HG02763 (cell line): ENCODE measurements around the gene ATRNL1.
"Not testable (repeated sequence)": the region's sequence is repeated elsewhere in the genome, so short reads cannot be mapped to it uniquely, and the experiment has no call there.

Experiments used
- ATAC-seq: cut with Tn5 transposase; IDR thresholded peaks from one replicate; pipeline ENCODE4 v1.9.1; 2021; ENCODE audit warnings: mild to moderate bottlenecking, moderate library complexity; ENCODE audit not compliant: unreplicated experiment

The ATRNL1 gene

GRCh38 chr10:115727129-115727528 is 634.0 kb downstream of the ATRNL1 start:
- no peak for ATAC-seq

GRCh38 chr10:115744089-115744488 is 650.9 kb downstream of the ATRNL1 start:
- no peak for ATAC-seq

GRCh38 chr10:115745943-115746342 is 652.8 kb downstream of the ATRNL1 start:
- ATAC-seq: no peak

GRCh38 chr10:115747811-115748210 is 654.6 kb downstream of the ATRNL1 start:
- ATAC-seq: no peak

- not testable (repeated sequence) for ATAC-seq
Measured at GRCh38 chr10:115758488-115758887, 665.3 kb downstream of the ATRNL1 start.

GRCh38 chr10:115760131-115760530 is 667.0 kb downstream of the ATRNL1 start:
- no peak for ATAC-seq

- no peak for ATAC-seq
Measured at GRCh38 chr10:115761166-115761565, 668.0 kb downstream of the ATRNL1 start.

GRCh38 chr10:115762029-115762428 is 668.9 kb downstream of the ATRNL1 start:
- no peak for ATAC-seq

- no peak for ATAC-seq
Measured at GRCh38 chr10:115771755-115772154, 678.6 kb downstream of the ATRNL1 start.

- ATAC-seq: no peak
Measured at GRCh38 chr10:115772606-115773005, 679.4 kb downstream of the ATRNL1 start.

- ATAC-seq: no peak
Measured at GRCh38 chr10:115773832-115774231, 680.7 kb downstream of the ATRNL1 start.

- ATAC-seq: no peak
Measured at GRCh38 chr10:115774721-115775120, 681.6 kb downstream of the ATRNL1 start.

- ATAC-seq: no peak
Measured at GRCh38 chr10:115777646-115778045, 684.5 kb downstream of the ATRNL1 start.

- ATAC-seq: no peak
Measured at GRCh38 chr10:115790220-115790619, 697.1 kb downstream of the ATRNL1 start.

- ATAC-seq: no peak
Measured at GRCh38 chr10:115795964-115796363, 702.8 kb downstream of the ATRNL1 start.

GRCh38 chr10:115801457-115801856 is 708.3 kb downstream of the ATRNL1 start:
- no peak for ATAC-seq

GRCh38 chr10:115801992-115802391 is 708.8 kb downstream of the ATRNL1 start:
- ATAC-seq: no peak

- ATAC-seq: no peak
Measured at GRCh38 chr10:115802911-115803310, 709.7 kb downstream of the ATRNL1 start.

GRCh38 chr10:115814542-115814941 is 721.4 kb downstream of the ATRNL1 start:
- no peak for ATAC-seq

GRCh38 chr10:115818012-115818411 is 724.8 kb downstream of the ATRNL1 start:
- ATAC-seq: no peak

- no peak for ATAC-seq
Measured at GRCh38 chr10:115826396-115826795, 733.2 kb downstream of the ATRNL1 start.

- ATAC-seq: no peak
Measured at GRCh38 chr10:115827231-115828009, 734.3 kb downstream of the ATRNL1 start.

- ATAC-seq: not testable (repeated sequence)
Measured at GRCh38 chr10:115828182-115828581, 735.0 kb downstream of the ATRNL1 start.
